Spinal cord (tissue), 10 donors: ENCODE results near the gene PITHD1. TPM values are rescaled to one million over a fixed set of nuclear protein-coding genes. Genes with fewer than 3 reads are reported as not detected.
"Not testable (repeated sequence)": the region's sequence is repeated elsewhere in the genome, so short reads cannot be mapped to it uniquely, and the experiment has no call there.

Experiments
- DNase-seq, 6 donors: peaks; one replicate each; pipeline versions ENCODE4 v3.0.0 to v3.0.0-alpha.2; 2013 to 2015; ENCODE audit warnings: low spot score in 6 of 6, low read depth in 4 of 6
- H3K27ac ChIP-seq: one replicate; pipeline ENCODE4 v1.5.1; 2013; ENCODE audit warnings: low read depth, low read length, control low read depth
- H3K27me3 ChIP-seq: one replicate; pipeline ENCODE4 v1.6.1; 2013; ENCODE audit warnings: low read length; ENCODE audit not compliant: control insufficient read depth, insufficient read depth
- H3K36me3 ChIP-seq: one replicate; pipeline ENCODE4 v1.6.1; 2013; ENCODE audit warnings: low read length; ENCODE audit not compliant: control insufficient read depth, insufficient read depth
- H3K4me1 ChIP-seq: one replicate; pipeline ENCODE4 v1.6.1; 2013; ENCODE audit warnings: low read length; ENCODE audit not compliant: control insufficient read depth, insufficient read depth
- H3K4me3 ChIP-seq: one replicate; pipeline ENCODE4 v1.5.1; 2013; ENCODE audit warnings: low read depth, low read length, control low read depth
- H3K9me3 ChIP-seq: one replicate; pipeline ENCODE4 v1.6.1; 2013; ENCODE audit warnings: low read length; ENCODE audit not compliant: control insufficient read depth, insufficient read depth
- WGBS: methylation state at CpG from one replicate; pipeline ENCODE4 v1.1.5; 2013; ENCODE audit warnings: missing lambda C conversion rate; ENCODE audit not compliant: insufficient coverage; 5-methylcytosine and 5-hydroxymethylcytosine counted together
- polyA plus RNA-seq, 2 donors: library from polyadenylated mRNA; unstranded; fragments of 120-200 nt; gene quantifications; one replicate each; pipeline ENCODE4 v1.2.1, GENCODE V29; 2013; ENCODE audit not compliant: insufficient read length in 2 of 2
- total RNA-seq, 2 donors: library from RNA; depleted of rRNA in 1 of 2; stranded (reverse); fragments of 120-200 nt in 1 of 2; fragments of >200 nt in 1 of 2; gene quantifications; one replicate each; pipeline versions ENCODE4 v1.2.3 to v1.2.4, GENCODE V29; 2013 to 2014
- donor health status: healthy.

Gene PITHD1
- total and polyA plus RNA-seq, 4 donors, result 86.3 to 137 (median 117) TPM

- Histone ChIP-seq H3K36me3 (peaks cover 53% of the 10 kb centered on the region), H3K27ac (no peak within 1 kb of the TSS)
- WGBS, result under 1% methylated on average over 46 of the region's 47 CpGs
These were observed 12.7 kb downstream of the PITHD1 start, which contains the start of gene LYPLA2 for GRCh38 chr1:23790696-23791515. TSS of gene LYPLA2 (plus strand) at chr1:23791145. CDS start at chr1:23792683, 1,538 bp downstream.

GRCh38 chr1:23791516-23792047 lies 13.4 kb downstream of the PITHD1 start:
- Histone ChIP-seq H3K27ac (no peak overlapping the region), H3K9me3 (no peaks in the 10 kb centered on the region), H3K27me3 (no peaks in the 10 kb centered on the region), H3K4me1 (peaks cover 40% of the 10 kb centered on the region), H3K4me3 (peak overlapping the region; percentile 79), H3K36me3 (peaks cover 55% of the 10 kb centered on the region)
- no peak for DNase-seq
- 0% methylated on average over 14 of the region's 15 CpGs for WGBS

More at GRCh38 chr1:23790696-23791515, 12.7 kb downstream of the PITHD1 start, which contains the start of gene LYPLA2:
- DNase-seq, result peak; percentile 79 to 98 (median 85)
- Histone ChIP-seq H3K9me3 (no peaks in the 10 kb centered on the region), H3K27me3 (no peaks in the 10 kb centered on the region), H3K4me1 (peaks cover 38% of the 10 kb centered on the region), H3K4me3 (peak within 1 kb of the TSS; percentile 79)

- Histone ChIP-seq H3K36me3 (peaks cover 59% of the 10 kb centered on the region), H3K9me3 (no peaks in the 10 kb centered on the region), H3K4me1 (peaks cover 40% of the 10 kb centered on the region), H3K27me3 (no peaks in the 10 kb centered on the region), H3K27ac (no peak overlapping the region), H3K4me3 (no peak overlapping the region)
- no peak for DNase-seq
- WGBS, result 68% methylated on average over 17 of the region's 19 CpGs
These were observed 14.1 kb downstream of the PITHD1 start for GRCh38 chr1:23792151-23792945.

GRCh38 chr1:23793018-23793781 lies 15.0 kb downstream of the PITHD1 start:
- WGBS, result 44% methylated on average over 12 of the region's 16 CpGs
- Histone ChIP-seq H3K4me1 (peaks cover 40% of the 10 kb centered on the region), H3K27ac (no peak overlapping the region), H3K36me3 (peaks cover 64% of the 10 kb centered on the region), H3K4me3 (no peak overlapping the region), H3K27me3 (no peaks in the 10 kb centered on the region), H3K9me3 (no peaks in the 10 kb centered on the region)
- DNase-seq, result peak in 2 of 6 donors; percentile 30 to 38

- DNase-seq, result no peak
- no peak overlapping the region for H3K4me3 ChIP-seq
- no peak overlapping the region for H3K27ac ChIP-seq
- no peaks in the 10 kb centered on the region for H3K9me3 ChIP-seq
- peaks cover 48% of the 10 kb centered on the region for H3K4me1 ChIP-seq
- no peaks in the 10 kb centered on the region for H3K27me3 ChIP-seq
- 76% methylated on average over 15 of the region's 21 CpGs for WGBS
- H3K36me3 ChIP-seq, result peaks cover 65% of the 10 kb centered on the region
These were observed 15.9 kb downstream of the PITHD1 start for GRCh38 chr1:23793861-23794731.

GRCh38 chr1:23794732-23795182 lies 16.5 kb downstream of the PITHD1 start:
- WGBS, result 85% methylated on average over 6 of the region's 9 CpGs
- H3K4me3 ChIP-seq, H3K9me3 ChIP-seq, H3K27me3 ChIP-seq, DNase-seq, H3K27ac ChIP-seq: not testable (repeated sequence)
- peaks cover 55% of the 10 kb centered on the region for H3K4me1 ChIP-seq
- H3K36me3 ChIP-seq, result peaks cover 65% of the 10 kb centered on the region

- peaks cover 53% of the 10 kb centered on the region for H3K4me1 ChIP-seq
- 87% methylated on average over 15 of the region's 16 CpGs for WGBS
- H3K4me3 ChIP-seq, result no peak overlapping the region
- H3K27ac ChIP-seq, result no peak overlapping the region
- no peaks in the 10 kb centered on the region for H3K9me3 ChIP-seq
- no peaks in the 10 kb centered on the region for H3K27me3 ChIP-seq
- no peak for DNase-seq
- H3K36me3 ChIP-seq, result peaks cover 65% of the 10 kb centered on the region
These were observed 17.7 kb downstream of the PITHD1 start for GRCh38 chr1:23795676-23796465.
